ENCODE data around the gene CEBPZOS. TPM values are rescaled to one million over a fixed set of nuclear protein-coding genes. Genes with fewer than 3 reads are reported as not detected.

CEBPZOS gene
- total and polyA plus RNA-seq, 10 of the 15 experiments (the other 5 are each of a cell fraction or from before 2014, with no cell fraction given), result 22.9 to 50.8 (median 39.1) TPM

- BruUV-seq (replicated peaks), result no TSS peak
- Histone ChIP-seq H4K20me1 (ENCODE audit: control insufficient read depth, insufficient read depth) (no peaks in the 10 kb centered on the region), H2AFZ (ENCODE audit: control insufficient read depth, low read depth, low read length) (no peak overlapping the region), H3K4me2 (ENCODE audit: control insufficient read depth, insufficient read depth) (no peak overlapping the region), H3K36me3 (ENCODE audit: control insufficient read depth in 2 of 2, insufficient read depth in 2 of 2, low read length in 1 of 2) (peaks cover 0 to 9% of the 10 kb centered on the region in 2 experiments; a peak in 1 of 4 replicates), H3K27ac (ENCODE audit: control insufficient read depth, insufficient read depth) (no peak overlapping the region), H3K79me2 (ENCODE audit: control insufficient read depth, insufficient read depth, low read length) (peaks cover 63% of the 10 kb centered on the region), H3K9me3 (replicated peaks; ENCODE audit: control insufficient read depth, insufficient read depth, low read length) (no peaks in the 10 kb centered on the region), H3K27me3 (replicated peaks in 1 of 2; ENCODE audit: control insufficient read depth in 2 of 2, insufficient read depth in 2 of 2, low read length in 1 of 2) (no peaks in the 10 kb centered on the region), H3K4me3 (peak overlapping the region; percentile 43; the same call in 1 of the 2 replicates), H3K4me1 (ENCODE audit: control insufficient read depth, insufficient read depth, low read length) (no peaks in the 10 kb centered on the region; the same call in 1 of the 2 replicates), H3K9ac (ENCODE audit: control insufficient read depth, insufficient read depth, low read length) (no peak overlapping the region)
- intact Hi-C loops (cut with micrococcal nuclease; ENCODE audit: unreplicated experiment) (no loop called here), in situ Hi-C loops (cut with MboI) (no loop called here)
- TF ChIP-seq NR2C2 (IDR thresholded peaks at IDR 0.05; ENCODE audit: borderline replicate concordance, control insufficient read depth, insufficient read length, low read depth), result no peak
- TF ChIP-seq ELK1 (IDR thresholded peaks at IDR 0.05; ENCODE audit: low read depth, low read length), result no peak
- no peak for TF ChIP-seq MTA2 (IDR thresholded peaks at IDR 0.05; ENCODE audit: low read depth)
- TF ChIP-seq ZNF687 (IDR thresholded peaks at IDR 0.05), result no peak
- TF ChIP-seq GATAD2B (conservative IDR thresholded peaks at IDR 0.05; ENCODE audit: low read depth), result no peak
- TF ChIP-seq FOXM1 (IDR thresholded peaks at IDR 0.05; ENCODE audit: low read depth, low read length), result no peak
- no peak for TF ChIP-seq WRNIP1 (IDR thresholded peaks at IDR 0.05; ENCODE audit: borderline replicate concordance, low read depth, low read length)
- no peak for TF ChIP-seq SKIL (IDR thresholded peaks at IDR 0.05; ENCODE audit: low read depth, poor library complexity, severe bottlenecking)
- TF ChIP-seq PML (IDR thresholded peaks at IDR 0.05; ENCODE audit: low read length), result no peak
- no peak for TF ChIP-seq BHLHE40 (IDR thresholded peaks at IDR 0.05; ENCODE audit: borderline replicate concordance in 1 of 2, low read depth in 2 of 2, low read length in 1 of 2)
- no peak for TF ChIP-seq HDAC6 (IDR thresholded peaks at IDR 0.05; ENCODE audit: unreplicated experiment)
- no peak for TF ChIP-seq HSF1 (IDR thresholded peaks at IDR 0.05; ENCODE audit: low read depth, low read length)
- FAIRE-seq (no peak), ATAC-seq (no peak), DNase-seq (ENCODE audit: low read depth, low spot score) (no peak)
- 96% methylated on average over 4 of the region's 4 CpGs for WGBS (ENCODE audit: insufficient coverage, insufficient replicate concordance, low lambda C conversion rate, missing lambda C conversion rate)
- ChIA-PET CTCF (interaction anchor here (1.2 to 1.3 kb wide), 2 partner anchors 24 to 58 kb away, joined by 3 read pairs; no protein-coding TSS in a partner anchor), SMC1A (ENCODE audit: uncharacterized antibody, unreplicated experiment) (no interaction called here), POLR2A (no interaction called here), RAD21 (ENCODE audit: unreplicated experiment) (no interaction called here)
Measured at GRCh38 chr2:37226863-37227262, 30.6 kb downstream of the CEBPZOS start.
